ENCODE measurements around the gene RAB30.
"Not testable (repeated sequence)": the region's sequence is repeated elsewhere in the genome, so short reads cannot be mapped to it uniquely, and the experiment has no call there.

RAB30 gene

DNA sequence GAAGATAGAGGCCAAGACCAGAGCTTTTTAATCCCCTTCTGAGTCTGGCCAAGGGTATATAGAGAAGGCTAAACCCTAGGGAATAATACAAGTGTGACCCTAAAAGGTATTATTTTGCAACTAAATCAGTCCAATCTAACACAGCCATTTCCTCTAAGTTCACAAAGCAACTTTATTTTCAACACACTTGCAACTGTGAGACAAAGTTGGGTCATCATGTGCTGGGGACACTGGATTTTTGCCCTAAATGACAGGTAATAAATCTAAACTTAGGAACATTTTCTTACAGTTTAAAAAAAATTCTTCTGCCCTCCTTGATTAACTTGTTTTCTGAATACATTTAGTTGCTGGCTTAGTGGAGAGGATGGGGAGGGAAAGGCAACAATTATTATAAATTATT, 91.9 kb downstream of the RAB30 start:
- no peak for DNase-seq

DNA sequence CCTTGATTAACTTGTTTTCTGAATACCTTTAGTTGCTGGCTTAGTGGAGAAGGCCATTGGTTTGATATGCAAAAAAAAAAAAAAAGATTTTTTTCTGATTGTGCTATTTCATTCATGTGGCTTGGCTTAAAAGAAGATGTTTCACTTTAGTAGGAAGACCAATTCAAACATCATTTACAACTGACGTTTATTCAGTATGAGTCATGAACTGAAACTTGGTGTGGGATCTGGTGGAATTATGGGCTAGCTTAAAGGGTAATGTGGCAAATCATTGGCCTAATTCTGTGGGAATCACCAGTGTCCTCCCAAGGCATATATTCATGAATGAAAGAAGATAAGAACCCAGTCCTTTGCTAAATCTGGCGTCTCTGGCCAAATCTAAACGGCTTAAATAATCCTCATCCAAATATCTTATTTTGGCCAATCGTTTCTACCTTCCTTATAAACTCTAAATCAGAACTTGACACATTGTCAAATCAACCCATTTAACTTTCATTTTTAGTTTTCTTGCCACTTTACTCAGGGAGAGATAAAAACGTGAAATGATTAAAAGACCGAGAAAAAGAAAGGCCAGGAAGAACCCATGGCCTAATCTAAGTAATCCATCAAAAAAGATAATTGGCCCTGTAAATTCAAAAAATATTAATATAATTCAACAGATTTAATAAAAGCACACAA, 93.1 kb downstream of the RAB30 start:
- DNase-seq: no peak

DNA sequence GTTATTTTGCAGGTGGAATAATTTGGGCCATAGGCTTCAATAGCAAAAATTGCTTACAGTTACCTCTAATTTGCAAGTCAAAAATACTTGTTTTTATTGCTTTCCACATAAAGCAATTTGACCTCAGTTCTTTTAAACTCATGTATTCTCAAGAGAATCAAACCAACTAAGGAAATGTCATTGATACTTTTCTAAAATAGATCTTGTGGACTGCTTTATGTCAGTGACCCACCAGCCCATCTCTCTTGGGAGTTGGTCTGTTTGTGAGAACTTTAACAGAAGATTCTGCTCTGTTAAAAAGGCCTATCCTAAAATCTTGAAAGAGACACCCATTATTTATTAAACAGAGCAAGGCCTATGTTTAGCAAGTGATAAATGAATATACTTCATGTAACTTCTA, 94.9 kb downstream of the RAB30 start:
- DNase-seq: no peak

DNA sequence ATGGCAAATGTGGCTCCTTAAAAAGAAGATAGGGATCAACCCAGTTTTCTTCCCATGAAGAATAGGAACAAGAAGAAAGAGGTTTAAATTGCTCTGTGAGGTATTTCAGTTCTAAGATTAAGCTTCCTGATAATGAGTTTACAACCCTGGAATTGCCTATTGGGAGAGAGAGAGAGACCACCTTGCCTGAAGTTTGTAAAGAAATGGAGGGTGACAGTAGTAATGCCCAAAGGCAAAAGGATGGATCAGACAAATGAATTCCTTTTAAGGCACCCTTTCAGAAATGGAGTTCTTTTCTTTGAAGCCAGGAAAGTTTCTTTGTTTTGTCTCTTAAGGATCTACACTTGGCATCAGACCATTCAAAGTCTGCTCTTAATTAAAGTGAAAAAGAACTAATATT, 95.8 kb downstream of the RAB30 start:
- no peak for DNase-seq

DNA sequence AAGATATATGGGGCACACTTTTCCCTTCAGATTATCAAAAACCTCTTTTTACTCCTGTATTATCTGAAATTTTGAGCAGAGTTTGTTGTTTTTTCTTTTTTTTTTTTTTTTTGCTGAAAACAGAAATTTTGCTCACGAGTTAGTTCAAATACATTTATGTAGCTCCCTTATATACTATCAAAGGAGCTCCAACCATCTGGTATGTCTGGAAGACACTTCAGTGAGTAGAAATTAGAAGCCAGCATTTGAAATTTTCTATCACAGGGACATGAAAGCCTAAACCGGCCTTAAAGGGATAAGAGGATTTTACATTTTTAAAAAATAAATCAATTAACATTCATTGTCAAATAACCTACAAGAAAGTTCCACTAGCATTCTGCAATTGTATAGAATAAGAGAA, 96.8 kb downstream of the RAB30 start:
- no peak for DNase-seq

DNA sequence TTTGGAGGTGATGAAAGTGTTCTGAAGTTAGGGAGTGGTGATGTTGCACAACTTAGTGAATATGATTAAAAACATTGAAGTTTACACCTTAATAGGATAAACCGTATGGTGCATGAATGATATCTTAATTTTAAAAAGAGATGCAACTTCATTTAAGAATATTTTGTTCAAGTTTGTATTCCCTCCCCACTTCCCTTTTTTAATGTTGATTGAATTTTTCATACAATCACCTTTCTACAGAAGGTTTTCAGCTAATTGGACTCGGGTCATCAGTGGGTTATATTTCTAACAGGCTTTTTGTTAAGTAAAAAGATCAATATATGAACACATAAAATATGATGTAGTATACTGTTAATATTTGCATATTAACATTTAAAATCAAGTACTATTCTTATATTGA, 97.6 kb downstream of the RAB30 start:
- no peak for DNase-seq

DNA sequence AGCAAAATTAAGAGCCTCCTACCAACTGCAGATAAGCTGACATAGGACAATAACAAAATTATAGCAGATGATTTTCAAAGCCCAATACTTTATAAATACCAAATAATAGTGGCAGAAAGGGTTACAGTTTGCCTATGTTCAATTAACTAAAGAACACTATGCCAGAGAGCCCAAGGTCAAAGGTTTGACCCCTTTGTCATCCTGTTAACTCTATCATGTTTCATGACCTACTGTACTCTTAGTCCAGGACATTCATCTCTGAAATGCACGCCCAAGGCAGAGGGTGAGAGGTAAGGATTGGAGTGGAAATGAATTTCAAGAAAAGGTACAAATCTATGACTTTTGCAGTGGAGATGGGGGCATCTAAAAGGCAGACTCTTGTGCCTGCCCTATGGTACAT, 99.6 kb downstream of the RAB30 start:
- DNase-seq: no peak

DNA sequence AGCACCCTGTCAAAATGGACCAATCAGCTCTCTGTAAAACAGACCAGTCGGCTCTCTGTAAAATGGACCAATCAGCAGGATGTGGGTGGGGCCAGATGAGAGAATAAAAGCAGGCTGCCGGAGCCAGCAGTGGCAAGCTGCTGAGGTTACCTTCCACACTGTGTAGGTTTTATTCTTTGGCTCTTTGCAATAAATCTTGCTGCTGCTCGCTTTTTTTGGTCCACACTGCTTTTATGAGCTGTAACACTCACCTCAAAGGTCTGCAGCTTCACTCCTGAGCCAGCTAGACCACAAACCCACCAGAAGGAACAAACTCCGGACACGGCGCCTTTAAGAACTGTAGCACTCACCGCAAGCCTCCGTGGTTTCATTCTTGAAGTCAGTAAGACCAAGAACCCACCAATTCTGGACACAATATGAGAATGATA, 100.2 kb downstream of the RAB30 start:
- not testable (repeated sequence) for DNase-seq

DNA sequence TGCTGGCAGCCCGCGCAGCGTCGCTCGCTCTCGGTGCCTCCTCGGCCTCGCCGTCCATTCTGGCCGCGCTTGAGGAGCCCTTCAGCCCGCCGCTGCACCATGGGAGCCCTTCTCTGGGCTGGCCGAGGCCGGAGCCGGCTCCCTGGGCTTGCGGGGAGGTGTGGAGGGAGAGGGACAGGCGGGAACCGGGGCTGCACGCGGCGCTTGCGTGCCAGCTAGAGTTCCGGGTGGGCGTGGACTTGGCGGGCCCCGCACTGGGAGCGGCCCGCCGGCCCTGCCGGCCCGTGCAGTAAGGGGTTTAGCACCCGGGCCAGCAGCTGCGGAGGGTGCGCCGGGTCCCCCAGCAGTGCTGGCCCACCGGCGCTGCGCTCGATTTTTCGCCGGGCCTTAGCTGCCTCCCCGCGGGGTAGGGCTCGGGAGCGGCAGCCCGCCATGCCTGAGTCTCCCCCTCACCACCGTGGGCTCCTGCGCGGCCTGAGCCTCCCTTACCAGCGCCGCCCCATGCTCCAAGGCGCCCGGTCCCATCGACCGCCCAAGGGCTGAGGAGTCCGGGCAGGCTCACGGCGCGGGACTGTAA, 101.1 kb downstream of the RAB30 start:
- DNase-seq: not testable (repeated sequence)

DNA sequence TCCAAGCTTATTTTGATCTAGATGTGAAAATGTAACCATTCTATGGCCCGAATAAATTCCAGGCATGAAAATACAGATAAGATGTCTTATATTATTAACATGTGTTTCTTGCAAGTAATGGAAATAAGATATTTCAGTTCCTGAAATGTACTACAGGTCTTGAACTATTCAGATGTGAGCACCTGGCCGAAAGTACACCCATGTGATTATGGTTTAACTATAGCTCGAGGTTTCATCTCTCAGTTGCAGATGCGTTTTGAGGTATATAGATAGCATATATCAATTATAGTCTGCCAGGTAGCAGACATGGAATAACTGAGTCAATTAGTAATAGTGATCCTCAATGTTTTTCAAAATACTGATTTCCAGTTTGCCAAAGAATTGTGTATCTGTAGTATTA, 101.9 kb downstream of the RAB30 start:
- DNase-seq: no peak

DNA sequence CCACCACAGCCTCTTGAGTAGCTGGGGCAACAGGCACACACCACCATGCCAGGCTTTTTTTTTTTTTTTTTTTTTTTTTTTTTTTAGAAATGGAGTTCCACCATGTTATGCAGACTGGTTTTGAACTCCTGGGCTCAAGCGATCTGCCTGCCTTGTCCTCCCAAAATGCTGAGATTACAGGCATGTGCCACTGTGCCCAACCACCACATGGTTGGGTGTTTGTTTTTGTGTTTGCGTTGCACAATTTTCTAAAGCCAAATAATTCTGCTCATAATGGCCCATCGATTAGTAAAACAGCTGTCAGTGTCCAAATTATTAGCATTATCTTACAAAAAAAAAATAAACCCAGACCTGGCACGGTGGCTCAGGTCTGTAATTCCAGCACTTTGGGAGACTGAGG, 104.3 kb downstream of the RAB30 start:
- no peak for DNase-seq

DNA sequence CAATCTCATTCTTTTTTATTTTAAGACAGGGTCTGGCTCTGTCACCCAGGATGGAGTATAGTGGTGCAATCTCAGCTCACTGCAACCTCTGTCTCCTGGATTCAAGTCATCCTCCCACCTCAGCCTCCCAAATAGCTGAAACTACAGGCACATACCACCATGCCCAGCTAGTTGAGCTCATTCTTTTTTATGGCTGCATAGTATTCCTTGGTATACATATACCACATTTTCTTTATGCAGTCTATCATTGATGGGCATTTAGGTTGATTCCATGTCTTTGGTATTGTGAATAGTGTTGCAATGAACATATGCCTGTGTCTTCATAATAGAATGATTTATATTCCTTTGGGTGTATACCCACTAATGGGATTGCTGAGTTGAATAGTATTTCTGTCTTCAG, 109.7 kb downstream of the RAB30 start:
- DNase-seq: not testable (repeated sequence)

DNA sequence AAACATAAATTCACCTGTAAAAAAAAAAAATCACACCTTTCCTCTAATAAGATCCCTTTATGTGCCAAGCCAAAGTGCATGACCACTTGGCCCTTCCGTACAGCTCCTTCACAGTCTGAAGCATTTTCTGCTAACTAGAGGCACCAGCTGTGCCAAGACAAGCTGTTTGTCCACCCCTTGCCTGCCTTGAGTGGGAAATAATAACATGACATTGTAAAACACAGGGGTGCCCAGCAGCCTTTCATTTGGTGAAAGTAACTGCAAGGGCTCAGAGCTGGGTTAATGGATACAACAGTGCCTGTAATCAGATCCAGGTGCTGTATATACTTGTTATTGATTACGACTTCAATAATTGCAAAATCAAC, 110.9 kb downstream of the RAB30 start:
- no peak for DNase-seq

DNA sequence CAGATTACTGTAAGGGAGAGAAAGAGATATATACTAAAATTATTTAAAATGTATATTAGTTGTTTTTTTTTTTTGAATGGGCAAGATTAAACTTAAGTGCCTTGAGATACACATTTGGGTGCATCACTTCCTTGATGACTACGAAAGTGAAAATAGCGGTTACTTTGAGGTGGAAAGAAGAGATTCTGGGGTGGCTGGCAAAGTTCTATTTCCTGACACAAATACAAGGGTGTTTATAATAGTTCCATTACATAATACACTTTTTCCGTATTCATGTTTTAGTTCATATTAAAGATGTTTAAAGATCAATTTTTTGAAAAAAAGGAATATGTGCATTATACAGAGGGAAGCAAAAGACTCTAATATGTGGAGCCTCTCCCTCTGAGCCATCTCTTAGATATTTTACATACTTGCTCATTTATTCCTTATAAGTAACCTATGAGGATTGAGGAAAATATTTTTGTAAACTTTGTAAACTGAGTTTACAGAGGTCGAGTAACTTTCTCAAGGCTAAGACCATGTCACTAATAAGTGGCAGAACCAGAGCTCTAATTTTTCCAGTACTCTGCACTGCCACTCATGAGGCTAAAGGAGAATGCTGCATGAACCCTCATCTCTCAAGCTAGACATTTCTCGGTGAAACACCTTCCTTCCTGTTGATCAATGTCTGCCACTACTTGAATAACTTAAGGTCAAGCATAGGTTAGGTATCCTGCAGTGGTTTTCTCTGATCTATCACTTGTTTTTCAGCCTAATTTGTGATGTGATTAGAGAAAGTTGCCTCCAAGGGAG, 111.5 kb downstream of the RAB30 start:
- DNase-seq: no peak

DNA sequence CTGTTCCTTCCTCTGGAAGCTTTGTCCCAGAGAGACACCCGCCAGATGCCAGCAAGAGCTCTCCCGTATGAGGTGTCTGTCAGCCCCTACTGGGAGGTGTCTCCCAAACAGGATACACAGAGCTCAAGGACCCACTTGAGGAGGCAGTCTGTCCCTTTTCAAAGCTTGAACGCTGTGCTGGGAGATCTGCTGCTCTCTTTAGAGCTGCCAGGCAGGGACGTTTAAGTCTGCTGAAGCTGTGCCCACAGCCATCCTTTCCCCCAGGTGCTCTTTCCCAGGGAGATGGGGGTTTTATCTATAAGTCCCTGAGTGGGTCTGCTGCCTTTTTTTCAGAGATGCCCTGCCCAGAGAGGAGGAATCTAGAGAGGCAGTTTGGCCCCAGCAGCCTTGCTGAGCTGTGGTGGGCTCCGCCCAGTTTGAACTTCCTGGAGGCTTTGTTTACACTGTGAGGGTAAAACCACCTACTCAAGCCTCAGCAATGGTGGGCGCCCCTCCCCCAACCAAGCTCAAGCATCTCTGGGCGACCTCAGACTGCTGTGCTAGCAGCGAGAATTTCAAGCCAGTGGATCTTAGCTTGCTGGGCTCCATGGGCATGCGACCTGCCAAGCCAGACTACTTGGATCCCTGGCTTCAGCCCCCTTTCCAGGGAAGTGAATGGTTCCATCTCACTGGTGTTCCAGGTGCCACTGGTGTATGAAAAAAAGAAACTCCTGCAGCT, 115.8 kb downstream of the RAB30 start:
- not testable (repeated sequence) for DNase-seq

DNA sequence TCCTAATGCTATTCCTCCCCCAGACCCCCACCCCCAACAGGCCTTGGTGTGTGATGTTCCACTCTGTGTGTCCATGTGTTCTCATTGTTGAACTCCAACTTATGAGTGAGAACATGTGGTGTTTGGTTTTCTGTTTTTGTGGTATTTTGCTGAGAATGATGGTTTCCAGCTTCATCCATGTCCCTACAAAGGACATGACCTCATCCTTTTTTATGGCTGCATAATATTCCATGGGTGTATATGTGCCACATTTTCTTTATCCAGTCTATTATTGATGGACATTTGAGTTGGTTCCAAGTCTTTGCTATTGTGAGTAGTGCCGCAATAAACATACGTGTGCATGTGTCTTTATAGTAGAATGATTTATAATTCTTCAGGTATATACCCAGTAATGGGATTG, 121.2 kb downstream of the RAB30 start:
- not testable (repeated sequence) for DNase-seq

DNA sequence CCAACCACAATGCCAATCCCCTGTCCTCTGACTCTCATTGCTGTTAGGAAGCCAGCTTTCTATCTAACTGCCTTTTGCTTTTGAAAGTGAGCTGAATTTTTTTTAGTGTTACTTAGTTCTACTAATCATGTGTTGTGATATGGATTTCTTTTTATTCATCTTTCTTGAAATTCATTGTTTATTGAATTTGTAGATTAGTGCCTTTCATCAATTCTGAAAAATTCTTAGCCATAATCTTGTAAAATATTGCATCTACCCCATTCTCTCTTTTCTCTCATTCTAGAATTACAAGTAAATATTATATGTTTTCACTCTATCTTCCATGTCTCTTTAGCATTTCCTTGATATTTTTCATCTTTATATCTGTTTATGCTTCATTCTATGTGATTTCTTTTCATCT, 122.3 kb downstream of the RAB30 start:
- DNase-seq: no peak

DNA sequence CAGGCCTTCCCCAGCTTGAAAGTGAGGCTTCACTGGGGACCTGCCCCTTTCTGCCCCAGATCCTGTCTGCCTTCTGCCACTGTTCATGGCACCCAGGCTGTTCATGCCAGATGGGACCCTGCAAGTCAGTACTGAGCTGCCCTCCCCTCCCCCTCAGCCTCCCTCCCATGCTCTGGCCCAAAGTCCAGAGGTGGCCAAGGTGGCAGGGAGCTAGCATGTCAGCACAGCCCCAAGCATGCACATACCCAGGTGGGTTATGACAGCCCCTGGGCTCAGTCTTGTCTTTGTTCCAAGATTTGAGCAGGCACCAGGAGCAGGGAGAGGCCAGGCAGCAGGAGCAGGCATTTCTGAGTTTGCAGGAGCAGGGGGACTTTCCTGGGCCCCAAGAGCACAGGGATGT, 126.0 kb downstream of the RAB30 start:
- no peak for DNase-seq

DNA sequence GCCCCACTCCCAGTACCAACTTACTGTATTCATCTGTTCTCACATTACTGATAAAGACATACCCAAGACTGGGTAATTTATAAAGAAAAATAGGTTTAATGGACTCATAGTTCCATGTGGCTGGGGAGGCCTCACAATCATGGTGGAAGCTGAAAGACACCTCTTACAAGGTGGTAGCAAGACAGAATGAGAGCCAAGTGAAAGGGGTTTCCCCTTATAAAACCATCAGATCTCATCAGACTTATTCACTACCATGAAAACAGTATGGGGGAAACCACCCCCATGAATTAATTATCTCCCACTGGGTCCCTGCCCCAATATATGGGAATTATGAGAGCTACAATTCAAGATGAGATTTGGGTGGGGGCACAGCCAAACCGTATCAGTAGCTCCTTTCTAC, 126.7 kb downstream of the RAB30 start:
- DNase-seq: not testable (repeated sequence)

DNA sequence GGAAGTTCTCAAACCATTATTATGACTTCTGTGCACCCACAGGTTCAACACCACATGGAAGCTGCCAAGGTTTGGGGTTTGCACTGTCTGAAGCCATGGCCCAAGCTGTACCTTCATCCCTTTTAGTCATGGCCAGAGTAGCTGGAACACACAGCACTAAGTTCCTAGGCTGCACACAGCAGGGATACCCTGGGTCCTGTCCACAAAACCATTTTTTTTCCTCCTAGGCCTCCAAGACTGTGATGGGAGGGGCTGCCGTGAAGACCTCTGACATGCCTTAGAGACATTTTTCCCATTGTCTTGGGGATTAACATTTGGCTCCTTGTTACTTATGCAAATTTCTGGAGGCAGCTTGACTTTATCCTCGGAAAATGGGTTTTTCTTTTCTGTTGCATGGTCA, 127.5 kb downstream of the RAB30 start:
- no peak for DNase-seq

DNA sequence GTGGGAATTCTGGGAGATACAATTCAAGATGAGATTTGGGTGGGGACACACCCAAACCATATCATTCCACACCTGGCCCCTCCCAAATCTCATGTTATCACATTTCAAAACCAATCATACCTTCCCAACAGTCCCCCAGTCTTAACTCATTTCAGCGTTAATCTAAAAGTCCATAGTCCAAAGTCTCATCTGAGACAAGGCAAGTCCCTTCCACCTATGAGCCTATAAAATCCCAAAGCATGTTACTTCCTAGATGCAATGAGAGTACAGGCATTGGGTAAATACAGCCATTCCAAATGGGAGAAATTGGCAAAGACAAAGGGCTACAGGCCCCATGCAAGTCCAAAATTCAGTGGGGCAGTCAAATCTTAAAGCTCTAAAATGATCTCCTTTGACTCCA, 128.3 kb downstream of the RAB30 start:
- not testable (repeated sequence) for DNase-seq

DNA sequence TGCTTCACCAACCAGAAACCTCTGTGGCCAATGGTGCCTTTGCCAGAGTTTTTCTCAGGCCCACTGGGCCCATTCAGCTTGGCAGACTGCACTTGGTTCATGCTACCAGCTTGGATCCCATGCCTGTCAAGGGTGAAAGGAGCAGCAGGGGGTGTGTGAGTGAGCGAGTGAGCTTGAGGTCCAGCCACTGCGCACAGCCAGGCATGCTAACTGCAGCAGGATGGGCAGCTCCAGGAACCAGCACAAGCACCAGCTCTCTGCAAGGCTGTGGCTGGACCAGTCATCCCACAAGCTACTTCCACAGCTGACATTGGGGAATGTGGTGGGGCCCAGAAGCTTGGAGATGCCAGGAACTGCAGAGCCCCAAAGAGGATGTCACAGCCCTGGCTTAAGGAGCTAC, 129.3 kb downstream of the RAB30 start:
- no peak for DNase-seq

DNA sequence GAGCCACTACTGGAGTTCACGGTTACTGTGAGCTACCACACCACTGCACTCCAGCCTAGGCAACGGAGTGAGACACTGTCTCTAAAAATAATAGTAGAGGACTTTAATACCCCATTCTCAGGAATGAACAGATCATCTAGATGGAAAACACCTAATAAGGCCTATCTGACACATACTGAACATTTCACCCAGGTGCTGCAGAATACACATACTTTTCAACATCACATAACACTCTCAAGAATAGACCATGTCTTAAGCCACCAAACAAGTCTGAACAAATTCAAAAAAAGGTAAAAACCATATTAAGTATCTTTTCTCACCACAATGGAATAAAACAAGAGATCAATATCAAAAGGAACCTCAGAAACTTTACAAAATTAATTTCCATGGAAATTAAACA, 132.2 kb downstream of the RAB30 start:
- no peak for DNase-seq

DNA sequence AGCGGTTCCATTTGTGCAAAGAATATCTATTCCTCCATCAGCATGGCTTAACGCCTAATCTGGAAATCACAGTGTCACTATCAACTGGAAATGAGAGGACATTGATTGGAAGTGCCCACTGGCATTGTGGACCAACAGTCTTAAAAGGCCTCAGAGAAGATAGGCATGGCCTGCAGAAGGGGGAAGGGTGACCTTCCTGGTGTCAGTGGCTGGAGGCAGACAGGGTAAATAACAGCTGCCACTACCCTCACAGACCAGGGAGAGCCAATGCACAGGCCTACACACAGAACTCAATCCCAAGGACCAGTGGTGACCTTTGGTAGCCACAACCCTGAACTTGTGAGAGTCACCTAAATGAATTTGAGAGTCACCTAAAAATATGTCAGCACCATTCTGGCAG, 134.1 kb downstream of the RAB30 start:
- no peak for DNase-seq

Data from cortex of kidney (tissue), 1 donor.